ENCODE results near the gene PPP4C. TPM values are rescaled to one million over a fixed set of nuclear protein-coding genes. Genes with fewer than 3 reads are reported as not detected.

PPP4C gene
- total and polyA plus RNA-seq, 7 experiments from 2014 or later: 68.4 to 176 (median 104) TPM

DNA sequence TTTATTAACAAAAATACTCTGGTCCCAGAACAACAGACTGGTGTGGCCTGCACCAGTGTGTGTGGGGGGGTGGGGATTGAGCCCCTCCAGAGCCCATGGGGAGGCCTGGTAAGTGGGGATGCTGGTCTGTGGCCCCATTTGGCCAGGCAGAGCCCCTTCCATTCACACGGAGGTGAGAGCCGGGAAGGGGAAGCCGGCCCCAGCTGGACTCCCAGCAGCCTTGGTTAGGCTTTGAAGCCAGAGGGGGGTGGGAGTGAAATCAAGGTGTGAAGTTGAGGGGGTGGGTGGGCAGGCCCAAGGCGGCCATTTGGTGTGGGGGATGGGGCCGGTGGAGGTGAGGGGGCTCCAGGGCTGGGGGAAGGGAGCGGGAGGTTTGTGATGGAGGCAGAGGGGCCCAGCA is 10.0 kb downstream of the PPP4C start:
- intact Hi-C loops (cut with micrococcal nuclease): no loop called here
- no peaks in the 10 kb centered on the region for H3K9me3 ChIP-seq (ENCODE audit: control insufficient read depth in 2 of 3, low read length in 3 of 3)
- H3K27ac ChIP-seq (ENCODE audit: low read depth, low read length): no peak overlapping the region
- H3K27me3 ChIP-seq (ENCODE audit: control insufficient read depth in 2 of 2, insufficient read depth in 2 of 2, low read length in 2 of 2): no peaks in the 10 kb centered on the region
- peaks cover 0 to 12% of the 10 kb centered on the region in 2 donors for H3K4me1 ChIP-seq (ENCODE audit: control insufficient read depth in 2 of 2, insufficient read depth in 2 of 2, low read length in 2 of 2)
- H3K4me3 ChIP-seq (ENCODE audit: low read length): no peak overlapping the region
- Mint-ChIP-seq H3K27ac (no peak overlapping the region), H3K27me3 (no peaks in the 10 kb centered on the region), H3K9me3 (no peaks in the 10 kb centered on the region), H3K36me3 (peaks cover 0 to 27% (median 14%) of the 10 kb centered on the region in 5 donors), H3K4me1 (peaks cover 17 to 32% (median 23%) of the 10 kb centered on the region in 7 donors), H3K4me3 (no peak overlapping the region)
- peaks cover 7 to 47% (median 22%) of the 10 kb centered on the region in 3 experiments for H3K36me3 ChIP-seq (ENCODE audit: control insufficient read depth in 2 of 3, insufficient read depth in 3 of 3, low read length in 3 of 3)
- ChIA-PET POLR2A (interaction anchor here (1.5 kb wide), 1 partner anchor 9 kb away, joined by 7 read pairs; the partner anchor contains the start of gene PPP4C), CTCF (no interaction called here)
- ATAC-seq: no peak
- DNase-seq: no peak

DNA sequence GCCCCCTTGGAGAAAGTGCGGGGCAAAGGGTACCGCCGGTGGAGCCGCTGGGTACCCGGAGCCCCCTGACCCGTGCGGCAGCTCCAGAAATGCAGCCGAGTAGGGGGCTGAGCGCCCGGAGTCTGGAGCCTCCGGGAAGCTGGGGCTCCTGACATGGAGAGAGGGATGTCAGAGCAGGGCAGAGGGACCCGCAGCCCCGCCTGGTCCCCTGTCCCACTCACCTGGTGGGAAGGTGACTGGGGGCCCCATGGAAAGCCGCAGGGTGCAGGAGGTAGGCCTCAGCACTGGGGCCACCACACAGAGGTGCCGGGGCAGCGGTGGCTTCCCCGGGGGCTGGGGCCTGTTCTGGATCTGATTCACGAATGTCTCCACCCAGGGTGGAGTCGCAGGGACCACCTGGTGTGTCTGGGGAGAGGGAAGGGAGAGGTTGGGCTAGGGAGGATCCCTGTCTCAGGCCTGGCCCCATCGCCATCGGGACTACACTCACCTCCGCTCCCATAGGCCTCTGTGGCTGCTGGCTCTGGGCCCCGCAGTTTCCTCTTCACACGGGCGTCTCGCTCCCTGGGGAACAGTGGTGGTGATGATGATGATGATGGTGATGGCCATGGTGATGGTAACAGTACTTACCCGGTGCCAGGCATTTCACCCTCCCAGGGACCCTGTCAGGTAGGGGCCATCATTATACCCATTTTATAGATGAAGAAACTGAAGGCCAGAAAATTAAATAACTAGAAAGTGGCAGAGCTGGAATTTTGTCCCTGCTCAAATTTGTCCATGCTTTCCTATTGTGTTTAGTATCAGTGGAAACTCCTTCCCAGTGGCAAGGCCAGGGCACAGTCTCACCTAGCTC is 10.7 kb downstream of the PPP4C start:
- CTCF ChIA-PET: interaction anchor here (0.6 kb wide), 1 partner anchor 461 kb away, joined by 5 read pairs; no protein-coding TSS in a partner anchor
- H3K4me1 Mint-ChIP-seq: peaks cover 18 to 32% (median 23%) of the 10 kb centered on the region in 7 donors
- peaks cover 0 to 19% of the 10 kb centered on the region in 2 donors for H3K4me1 ChIP-seq (ENCODE audit: control insufficient read depth in 2 of 2, insufficient read depth in 2 of 2, low read length in 2 of 2)

DNA sequence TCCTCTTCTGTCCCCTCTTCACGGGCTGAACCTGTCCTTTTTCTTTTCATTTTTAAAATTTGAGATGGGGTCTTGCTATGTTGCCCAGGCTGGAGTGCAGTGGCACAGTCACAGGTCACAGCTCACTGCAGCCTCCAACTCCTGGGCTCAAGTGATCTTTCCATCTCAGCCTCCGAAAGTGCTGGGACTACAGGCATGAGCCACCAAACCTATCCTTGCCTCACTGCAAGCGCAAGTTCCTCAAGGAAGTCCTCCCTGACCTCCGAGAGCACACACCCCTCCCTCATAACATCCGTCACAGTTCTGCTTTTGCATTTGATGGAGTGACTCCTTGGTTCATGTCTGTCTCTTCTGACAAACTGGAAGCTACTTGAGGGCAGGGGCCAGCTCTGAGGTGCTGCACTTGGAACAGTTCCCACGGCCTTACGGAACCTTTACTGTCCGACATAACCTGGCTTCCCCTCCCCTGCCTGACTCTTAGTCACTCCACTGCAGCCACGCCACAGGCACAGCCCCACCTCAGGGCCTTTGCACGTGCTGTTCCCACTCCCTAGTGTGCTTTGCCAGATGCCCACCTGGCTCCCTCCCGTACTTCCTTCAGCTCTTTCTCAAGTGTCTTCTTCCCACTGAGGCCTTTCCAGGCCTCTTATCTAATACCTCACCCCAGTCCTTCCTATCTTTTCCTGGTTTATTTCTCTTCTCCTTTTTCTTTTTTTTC is 11.5 kb downstream of the PPP4C start:
- Mint-ChIP-seq H3K36me3 (peaks cover 0 to 20% (median 9%) of the 10 kb centered on the region in 5 donors), H3K27me3 (no peaks in the 10 kb centered on the region), H3K4me1 (peaks cover 26 to 36% (median 28%) of the 10 kb centered on the region in 7 donors), H3K27ac (peak overlapping the region in 5 of 9 donors; percentile 13 to 81 (median 75)), H3K4me3 (no peak overlapping the region), H3K9me3 (peaks cover 0 to 1% (median 0%) of the 10 kb centered on the region in 11 donors)
- ChIA-PET CTCF (interaction anchor here (0.6 kb wide), 1 partner anchor 460 kb away, joined by 5 read pairs; no protein-coding TSS in a partner anchor), POLR2A (interaction anchor here (0.6 to 10.4 kb wide), 5 partner anchors 13 to 483 kb away, joined by 3 to 177 read pairs (median 3); partner anchors contain the start of gene PPP4C)
- Histone ChIP-seq H3K36me3 (ENCODE audit: control insufficient read depth in 2 of 3, insufficient read depth in 3 of 3, low read length in 3 of 3) (peaks cover 5 to 34% (median 12%) of the 10 kb centered on the region in 3 experiments), H3K4me1 (ENCODE audit: control insufficient read depth in 2 of 2, insufficient read depth in 2 of 2, low read length in 2 of 2) (peaks cover 4 to 24% of the 10 kb centered on the region in 2 donors), H3K4me3 (ENCODE audit: low read length) (no peak overlapping the region), H3K27me3 (ENCODE audit: control insufficient read depth in 2 of 2, insufficient read depth in 2 of 2, low read length in 2 of 2) (no peaks in the 10 kb centered on the region), H3K9me3 (ENCODE audit: control insufficient read depth in 2 of 3, low read length in 3 of 3) (no peaks in the 10 kb centered on the region), H3K27ac (ENCODE audit: low read depth, low read length) (no peak overlapping the region)
- DNase-seq (no peak), ATAC-seq (no peak)
- intact Hi-C loops (cut with micrococcal nuclease): no loop called here

More for the DNA sequence above, 10.7 kb downstream of the PPP4C start:
- Histone ChIP-seq H3K27ac (ENCODE audit: low read depth, low read length) (no peak overlapping the region), H3K9me3 (ENCODE audit: control insufficient read depth in 2 of 3, low read length in 3 of 3) (no peaks in the 10 kb centered on the region), H3K36me3 (ENCODE audit: control insufficient read depth in 2 of 3, insufficient read depth in 3 of 3, low read length in 3 of 3) (peaks cover 7 to 41% (median 17%) of the 10 kb centered on the region in 3 experiments), H3K27me3 (ENCODE audit: control insufficient read depth in 2 of 2, insufficient read depth in 2 of 2, low read length in 2 of 2) (no peaks in the 10 kb centered on the region), H3K4me3 (ENCODE audit: low read length) (no peak overlapping the region)
- no peak for ATAC-seq
- Mint-ChIP-seq H3K27me3 (no peaks in the 10 kb centered on the region), H3K9me3 (no peaks in the 10 kb centered on the region), H3K36me3 (peaks cover 0 to 23% (median 14%) of the 10 kb centered on the region in 5 donors), H3K4me3 (no peak overlapping the region), H3K27ac (peak overlapping the region in 4 of 9 donors; percentile 13 to 69 (median 46))
- DNase-seq: no peak
- intact Hi-C loops (cut with micrococcal nuclease): no loop called here
- POLR2A ChIA-PET: interaction anchor here (0.6 to 10.4 kb wide), 2 partner anchors 12 to 484 kb away, joined by 3 to 177 read pairs; partner anchors contain the start of gene PPP4C

DNA sequence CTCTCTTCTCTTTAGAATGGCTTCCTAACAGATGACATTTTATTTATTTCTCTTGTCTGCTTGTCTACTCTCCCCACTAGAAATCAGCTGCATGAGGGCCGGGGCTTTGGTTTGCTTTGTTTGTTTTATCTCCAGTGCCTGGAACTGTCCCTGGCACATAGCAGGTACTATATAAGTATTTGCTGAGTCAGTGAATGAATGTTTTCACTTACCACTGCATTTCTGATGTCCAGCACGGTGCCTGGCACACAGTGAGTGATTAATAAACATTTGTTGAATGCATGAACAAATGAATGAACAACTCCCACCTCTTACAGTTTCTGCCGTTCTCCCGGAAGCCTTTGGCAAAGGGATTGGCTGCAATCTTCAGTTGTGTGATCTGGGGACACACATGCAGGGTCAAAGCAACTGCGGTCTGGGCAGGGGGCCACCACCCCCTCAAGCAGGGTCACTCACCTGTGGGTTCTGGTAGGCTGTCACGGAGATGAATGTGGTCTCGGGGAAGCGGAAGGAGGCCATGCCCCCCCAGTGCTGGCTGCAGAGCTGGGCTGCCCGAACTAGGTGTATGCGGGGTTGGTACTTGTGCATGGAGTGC is 12.5 kb downstream of the PPP4C start:
- Mint-ChIP-seq H3K4me3 (peak overlapping the region in 3 of 10 donors; percentile 17 to 64 (median 63)), H3K4me1 (peaks cover 30 to 46% (median 36%) of the 10 kb centered on the region in 7 donors), H3K27me3 (no peaks in the 10 kb centered on the region), H3K36me3 (peaks cover 0 to 16% (median 3%) of the 10 kb centered on the region in 5 donors), H3K9me3 (peaks cover 0 to 1% (median 0%) of the 10 kb centered on the region in 11 donors), H3K27ac (peak overlapping the region in 8 of 9 donors; percentile 60 to 94 (median 78))
- no peak for ATAC-seq
- H3K4me1 ChIP-seq (ENCODE audit: control insufficient read depth in 2 of 2, insufficient read depth in 2 of 2, low read length in 2 of 2): peaks cover 13 to 33% of the 10 kb centered on the region in 2 donors
- DNase-seq: no peak
- CTCF ChIA-PET: no interaction called here
- H3K36me3 ChIP-seq (ENCODE audit: control insufficient read depth in 2 of 3, insufficient read depth in 3 of 3, low read length in 3 of 3): peaks cover 0 to 24% (median 3%) of the 10 kb centered on the region in 3 experiments
- no peak overlapping the region for H3K27ac ChIP-seq (ENCODE audit: low read depth, low read length)
- no peak overlapping the region for H3K4me3 ChIP-seq (ENCODE audit: low read length)
- H3K27me3 ChIP-seq (ENCODE audit: control insufficient read depth in 2 of 2, insufficient read depth in 2 of 2, low read length in 2 of 2): no peaks in the 10 kb centered on the region
- H3K9me3 ChIP-seq (ENCODE audit: control insufficient read depth in 2 of 3, low read length in 3 of 3): no peaks in the 10 kb centered on the region
- POLR2A ChIA-PET: interaction anchor here (8.9 to 10.4 kb wide), 3 partner anchors 13 to 97 kb away, joined by 159 to 216 read pairs (median 177); partner anchors contain the start of genes ALDOA, CORO1A and PPP4C
- intact Hi-C loops (cut with micrococcal nuclease): no loop called here

DNA sequence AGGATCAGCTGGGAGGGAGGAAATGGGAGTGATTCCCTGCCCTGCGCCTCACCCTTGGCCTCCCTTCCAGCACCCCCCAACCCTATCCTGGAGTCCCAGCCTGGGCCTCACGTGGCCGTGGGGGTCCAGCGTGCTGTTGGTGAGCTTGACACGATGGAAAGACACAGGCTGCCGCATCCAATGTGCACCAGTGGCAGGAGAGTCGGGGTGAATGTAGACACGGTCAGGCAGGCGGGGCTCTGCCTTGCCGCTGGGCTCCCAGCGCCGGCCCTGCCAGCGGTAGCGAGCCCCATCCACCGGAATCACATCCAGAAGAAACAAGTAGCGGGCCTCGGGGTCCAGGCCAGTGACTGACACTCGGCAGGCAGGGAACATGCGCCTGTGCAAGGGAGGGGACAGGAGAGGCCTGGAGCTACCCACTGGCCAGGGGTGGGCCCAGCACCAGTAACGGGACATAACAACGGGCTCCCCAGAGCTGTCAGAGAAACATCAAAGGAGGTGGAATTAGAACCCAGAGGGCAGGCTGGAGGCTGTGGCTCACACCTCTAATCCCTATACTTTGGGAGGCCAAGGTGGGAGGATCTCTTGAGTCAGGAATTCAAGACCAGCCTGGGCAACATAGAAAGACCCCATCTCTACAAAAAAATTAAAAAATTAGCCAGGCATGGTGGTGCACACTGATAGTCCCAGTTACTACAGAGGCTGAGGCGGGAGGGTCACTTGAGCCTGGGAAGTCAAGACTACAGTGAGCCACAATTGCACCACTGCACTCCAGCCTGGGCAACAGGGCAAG is 13.2 kb downstream of the PPP4C start:
- intact Hi-C loops (cut with micrococcal nuclease): no loop called here
- ChIA-PET CTCF (no interaction called here), POLR2A (interaction anchor here (1.2 to 10.4 kb wide), 6 partner anchors 14 to 96 kb away, joined by 5 to 216 read pairs (median 83); partner anchors contain the start of genes ALDOA, CORO1A and PPP4C)
- peak overlapping the region; percentile 18 for H3K27ac ChIP-seq (ENCODE audit: low read depth, low read length)
- H3K4me1 ChIP-seq (ENCODE audit: control insufficient read depth in 2 of 2, insufficient read depth in 2 of 2, low read length in 2 of 2): peaks cover 15 to 34% of the 10 kb centered on the region in 2 donors
- peak overlapping the region in 7 of 10 donors; percentile 6 to 96 (median 71) for H3K4me3 Mint-ChIP-seq
- peak overlapping the region in 8 of 9 donors; percentile 84 to 94 (median 86) for H3K27ac Mint-ChIP-seq
- no peak for DNase-seq
- no peak for ATAC-seq
- peaks cover 1 to 21% (median 5%) of the 10 kb centered on the region in 3 experiments for H3K36me3 ChIP-seq (ENCODE audit: control insufficient read depth in 2 of 3, insufficient read depth in 3 of 3, low read length in 3 of 3)
- H3K27me3 Mint-ChIP-seq: no peaks in the 10 kb centered on the region
- peaks cover 0 to 1% (median 0%) of the 10 kb centered on the region in 11 donors for H3K9me3 Mint-ChIP-seq
- H3K4me1 Mint-ChIP-seq: peaks cover 32 to 50% (median 39%) of the 10 kb centered on the region in 7 donors
- no peaks in the 10 kb centered on the region for H3K9me3 ChIP-seq (ENCODE audit: control insufficient read depth in 2 of 3, low read length in 3 of 3)
- no peaks in the 10 kb centered on the region for H3K27me3 ChIP-seq (ENCODE audit: control insufficient read depth in 2 of 2, insufficient read depth in 2 of 2, low read length in 2 of 2)
- H3K4me3 ChIP-seq (ENCODE audit: low read length): no peak overlapping the region
- peaks cover 0 to 16% (median 6%) of the 10 kb centered on the region in 5 donors for H3K36me3 Mint-ChIP-seq
